GM19328 (cell line): ENCODE data around the gene EBF3.

Experiments used
- ATAC-seq: cut with Tn5 transposase; IDR thresholded peaks from one replicate; pipeline ENCODE4 v1.9.1; 2021; ENCODE audit warnings: mild to moderate bottlenecking, moderate library complexity; ENCODE audit not compliant: unreplicated experiment

Gene EBF3

GRCh38 chr10:129914153-129914855 is 49.8 kb downstream of the EBF3 start:
- ATAC-seq, result no peak

GRCh38 chr10:129912986-129913695 is 50.9 kb downstream of the EBF3 start:
- ATAC-seq, result no peak

GRCh38 chr10:129912166-129912917 is 51.7 kb downstream of the EBF3 start:
- ATAC-seq, result no peak

GRCh38 chr10:129911451-129912165 is 52.5 kb downstream of the EBF3 start:
- no peak for ATAC-seq

GRCh38 chr10:129910861-129911260 is 53.2 kb downstream of the EBF3 start:
- ATAC-seq, result no peak

- no peak for ATAC-seq
Observed at GRCh38 chr10:129909531-129910256, 54.4 kb downstream of the EBF3 start.

- no peak for ATAC-seq
Observed at GRCh38 chr10:129909080-129909479, 55.0 kb downstream of the EBF3 start.

GRCh38 chr10:129908406-129908805 is 55.7 kb downstream of the EBF3 start:
- ATAC-seq, result no peak

- ATAC-seq, result no peak
Observed at GRCh38 chr10:129905553-129905952, 58.5 kb downstream of the EBF3 start.

GRCh38 chr10:129904323-129904722 is 59.8 kb downstream of the EBF3 start:
- ATAC-seq, result no peak

GRCh38 chr10:129901389-129902006 is 62.6 kb downstream of the EBF3 start:
- ATAC-seq, result no peak

GRCh38 chr10:129900825-129901224 is 63.2 kb downstream of the EBF3 start:
- ATAC-seq, result no peak

- ATAC-seq, result no peak
Observed at GRCh38 chr10:129899276-129900130, 64.6 kb downstream of the EBF3 start.

GRCh38 chr10:129898706-129899268 is 65.3 kb downstream of the EBF3 start:
- ATAC-seq, result no peak

- ATAC-seq, result no peak
Observed at GRCh38 chr10:129897871-129898626, 66.0 kb downstream of the EBF3 start.

- no peak for ATAC-seq
Observed at GRCh38 chr10:129896860-129897200, 67.2 kb downstream of the EBF3 start.

- no peak for ATAC-seq
Observed at GRCh38 chr10:129896136-129896859, 67.8 kb downstream of the EBF3 start.

GRCh38 chr10:129895811-129896135 is 68.3 kb downstream of the EBF3 start:
- ATAC-seq, result no peak
